KG1 (cell line): ENCODE results near the gene CFAP206.
A peak's percentile ranks its signal among the peaks of the same experiment; 100 is the strongest.
"Not testable (repeated sequence)": the region's sequence is repeated elsewhere in the genome, so short reads cannot be mapped to it uniquely, and the experiment has no call there.

Experiments used
- DNase-seq: peaks from one replicate; lab custom pipeline; 2025; lab: John Stamatoyannopoulos, UW

Gene CFAP206

DNA sequence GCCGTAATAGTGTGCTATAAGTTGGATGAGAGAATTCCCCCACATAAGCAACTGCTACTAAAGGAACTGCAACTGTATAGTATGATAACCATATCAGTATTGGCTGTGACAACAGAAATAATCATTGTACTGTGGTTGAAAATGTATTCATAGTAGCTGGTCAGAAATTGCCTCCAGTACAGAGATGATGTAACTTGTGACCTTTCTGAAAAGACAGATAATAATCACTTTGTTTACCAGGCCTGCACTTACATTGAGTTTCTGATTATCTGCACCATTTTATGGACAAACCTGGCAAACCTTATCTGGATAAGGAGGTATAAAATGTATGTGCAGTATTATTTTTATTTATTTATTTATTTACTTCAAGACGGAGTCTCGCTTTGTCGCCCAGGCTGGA is 19.0 kb downstream of the CFAP206 start:
- DNase-seq = no peak

DNA sequence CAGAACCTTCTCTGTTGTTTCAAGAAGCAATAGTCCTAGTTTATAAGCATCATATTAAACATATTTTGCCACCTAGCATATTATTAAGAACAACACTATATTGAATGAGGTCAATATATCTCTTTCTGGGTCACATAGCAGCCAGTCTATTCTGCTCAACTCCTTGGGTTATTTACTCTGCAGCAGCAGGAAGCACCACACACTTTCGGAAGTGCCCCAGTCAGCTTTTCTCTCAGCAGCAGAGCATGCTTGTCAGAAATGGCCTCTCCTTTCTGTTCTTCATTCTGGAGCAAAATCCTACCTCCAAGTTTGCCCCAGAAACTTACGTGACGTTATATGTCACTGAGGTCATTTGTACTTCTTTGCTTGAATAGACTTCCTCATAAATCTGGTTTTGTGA is 22.7 kb downstream of the CFAP206 start:
- DNase-seq = no peak

DNA sequence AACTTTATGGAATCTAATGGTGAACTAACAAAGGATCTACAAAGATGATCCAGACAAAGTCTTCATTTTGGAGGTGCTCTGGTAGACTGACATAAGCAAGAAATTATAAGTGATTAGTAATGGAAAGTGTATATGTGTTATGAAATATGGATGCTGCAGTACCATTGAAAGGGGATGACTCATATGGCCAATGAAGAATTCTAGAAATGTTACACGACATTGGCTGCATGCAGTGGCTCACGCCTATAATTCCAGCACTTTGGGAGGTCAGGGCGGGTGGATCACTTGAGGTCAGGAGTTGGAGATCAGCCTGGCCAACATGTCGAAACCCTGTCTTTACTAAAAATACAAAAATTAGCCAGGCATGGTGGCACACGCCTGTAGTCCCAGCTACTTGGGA is 23.5 kb downstream of the CFAP206 start:
- no peak for DNase-seq

DNA sequence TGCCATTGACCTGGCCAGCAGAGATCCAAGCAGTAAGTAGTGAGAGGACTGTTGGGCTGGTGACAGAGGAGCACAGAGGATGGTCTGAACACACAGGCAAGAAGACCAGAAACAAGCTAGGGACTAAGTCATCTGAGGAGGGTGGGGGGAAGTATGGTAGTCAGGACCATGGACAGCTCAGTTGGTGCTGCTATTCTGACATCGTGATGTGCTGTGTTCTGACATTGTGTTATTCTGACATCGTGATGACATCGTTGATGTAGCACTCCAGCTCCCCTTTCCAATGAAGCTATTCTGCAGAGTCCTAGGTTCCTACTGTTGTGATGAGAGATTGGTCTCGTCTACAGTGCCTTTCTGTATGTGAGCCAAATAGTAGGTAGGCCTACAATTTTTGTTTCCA is 28.7 kb downstream of the CFAP206 start:
- DNase-seq = peak; percentile 2

DNA sequence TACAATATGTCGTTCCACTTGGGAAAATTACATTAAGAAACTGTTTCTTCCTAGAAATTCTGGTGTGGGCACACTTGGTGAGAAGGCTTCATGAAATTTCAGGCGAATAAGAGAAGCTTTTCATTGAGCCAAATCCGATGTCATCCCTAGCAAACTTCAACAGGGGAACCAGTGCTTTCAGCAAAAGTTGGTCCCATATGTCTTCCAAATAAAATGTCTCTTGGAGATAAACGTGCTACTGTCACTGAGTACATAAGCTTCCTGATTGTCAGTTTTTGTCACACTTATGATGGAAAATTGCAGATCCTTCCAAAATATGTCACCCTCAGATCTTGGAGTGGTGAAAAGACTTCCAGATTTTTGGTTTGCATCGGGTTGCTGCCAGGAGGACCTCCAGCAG is 33.9 kb downstream of the CFAP206 start:
- no peak for DNase-seq

DNA sequence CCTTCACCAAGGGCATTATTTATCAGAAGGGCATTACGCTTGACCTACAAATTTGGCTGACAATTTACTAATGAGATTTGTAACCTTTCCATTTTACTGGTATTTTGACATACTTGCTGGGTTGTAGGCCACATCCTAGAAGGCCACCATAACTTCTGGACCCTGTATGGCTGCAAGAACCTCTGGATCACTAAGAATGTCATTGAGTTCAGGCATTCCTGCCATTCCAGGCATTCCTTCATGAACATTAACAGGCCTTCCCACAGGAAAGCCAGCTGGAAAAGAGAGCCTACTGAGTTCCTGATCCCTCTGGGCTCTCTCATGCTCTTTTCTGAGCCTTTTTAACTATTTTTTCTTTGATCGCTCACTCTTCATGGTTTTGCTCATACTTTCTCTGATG is 36.6 kb downstream of the CFAP206 start:
- DNase-seq = no peak

DNA sequence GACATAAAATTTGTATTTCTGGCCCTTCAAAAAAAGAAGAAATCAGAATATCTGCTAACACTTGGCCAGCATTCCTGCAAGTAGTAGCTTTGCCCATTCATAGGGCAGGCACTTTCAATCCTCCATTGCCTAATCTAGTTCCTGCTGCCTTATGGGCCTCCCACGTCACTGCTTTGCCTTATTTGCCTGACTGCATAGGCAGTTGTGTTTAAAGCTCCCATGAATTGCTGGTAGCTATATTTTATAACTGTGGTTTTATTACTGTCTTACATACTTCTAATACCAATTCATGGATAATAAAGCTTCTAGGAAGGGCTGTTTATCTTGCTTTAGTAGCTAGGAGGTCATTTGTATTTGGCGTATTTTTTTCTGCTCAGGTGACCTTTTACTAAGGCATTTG is 57.3 kb downstream of the CFAP206 start:
- DNase-seq = no peak

DNA sequence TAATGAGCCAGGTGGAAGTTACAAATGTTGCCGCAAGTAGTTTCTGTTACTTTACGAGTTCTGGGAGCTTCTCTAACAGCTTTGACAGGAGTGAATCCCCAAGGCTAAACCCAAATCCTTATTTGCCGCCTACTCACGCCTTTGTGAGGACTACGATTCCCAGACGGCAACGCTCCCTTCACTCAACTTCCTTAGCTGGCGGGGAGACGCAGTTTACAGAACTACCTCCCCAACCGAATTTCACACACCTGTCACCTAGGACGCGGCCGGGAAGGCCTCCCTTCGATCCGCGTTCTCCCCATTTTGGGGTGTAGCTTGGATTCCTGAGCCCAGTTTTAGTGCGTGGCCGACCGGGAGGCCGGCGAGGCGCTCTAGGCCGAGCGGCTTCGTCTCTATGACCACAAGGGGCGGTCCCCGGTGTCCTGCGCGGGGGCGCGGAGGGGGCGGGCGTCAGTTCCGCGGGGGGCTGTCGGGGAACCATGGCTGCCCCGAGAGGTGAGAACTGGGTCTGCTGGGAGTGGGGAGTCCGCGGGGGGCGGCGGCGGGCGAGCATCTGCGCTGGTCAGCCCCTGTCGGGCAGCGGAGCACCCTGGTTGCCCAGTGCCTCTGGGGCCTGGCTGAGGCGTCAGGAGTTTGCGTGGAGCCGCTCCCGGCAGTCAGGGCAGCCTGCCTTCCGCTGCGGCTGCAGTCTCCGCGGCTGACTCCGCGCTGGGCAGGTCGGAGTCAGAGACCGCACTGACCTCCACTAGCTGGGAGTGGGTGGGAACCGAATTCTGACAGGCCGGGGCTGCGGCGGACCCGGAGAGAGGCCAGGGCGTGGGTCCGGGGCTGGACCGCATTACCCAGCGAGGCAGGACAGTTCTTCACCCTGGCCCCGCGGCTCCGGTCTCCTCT is 65.0 kb downstream of the CFAP206 start, which contains the start of gene SLC35A1:
Gene SLC35A1 (plus strand): TSS at position 450 of the 894 bp plus-strand sequence. CDS start 30 bp downstream, at position 480.
- DNase-seq = peak; percentile 77

DNA sequence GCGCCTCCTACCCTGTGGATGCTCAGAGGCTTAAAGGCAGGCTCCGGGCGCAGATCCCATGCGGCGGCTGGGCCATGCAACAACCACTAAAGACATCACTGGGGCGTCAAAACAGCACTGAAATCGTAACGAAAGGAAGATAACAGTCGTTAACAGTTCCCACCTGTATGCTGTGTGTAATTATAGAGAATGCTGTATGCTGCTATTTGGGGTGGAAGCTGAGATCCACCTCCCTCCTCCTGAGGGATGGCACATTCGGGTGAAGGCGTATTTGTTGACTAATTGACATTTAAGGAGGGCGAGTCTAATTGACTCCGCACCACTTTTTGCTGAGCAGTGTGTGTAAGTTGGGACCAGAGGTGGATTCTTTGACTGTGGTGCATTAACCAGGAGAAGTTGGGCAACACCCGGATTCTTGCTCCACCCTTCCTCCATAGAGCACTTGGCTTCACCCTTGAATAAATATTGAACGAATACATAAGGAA is 65.7 kb downstream of the CFAP206 start:
- DNase-seq = peak; percentile 40

DNA sequence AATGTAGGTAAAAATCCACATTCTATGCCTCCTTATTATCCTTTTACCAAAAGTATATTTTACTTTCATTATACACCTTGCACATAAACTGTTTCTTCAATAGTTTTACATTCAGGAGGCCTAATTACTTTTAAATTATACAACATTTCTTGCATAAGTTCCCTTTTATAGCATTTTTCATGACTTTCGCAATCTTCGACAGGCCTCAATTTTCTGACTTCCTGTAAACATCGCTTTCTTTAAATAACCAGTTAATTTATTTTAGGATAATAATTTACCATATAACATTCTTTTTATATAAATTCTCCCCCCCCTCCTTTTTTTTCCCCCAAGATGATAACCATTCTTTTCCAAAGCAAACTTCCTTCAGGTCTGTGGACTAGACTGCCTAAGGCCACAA is 74.2 kb downstream of the CFAP206 start:
- DNase-seq = no peak

DNA sequence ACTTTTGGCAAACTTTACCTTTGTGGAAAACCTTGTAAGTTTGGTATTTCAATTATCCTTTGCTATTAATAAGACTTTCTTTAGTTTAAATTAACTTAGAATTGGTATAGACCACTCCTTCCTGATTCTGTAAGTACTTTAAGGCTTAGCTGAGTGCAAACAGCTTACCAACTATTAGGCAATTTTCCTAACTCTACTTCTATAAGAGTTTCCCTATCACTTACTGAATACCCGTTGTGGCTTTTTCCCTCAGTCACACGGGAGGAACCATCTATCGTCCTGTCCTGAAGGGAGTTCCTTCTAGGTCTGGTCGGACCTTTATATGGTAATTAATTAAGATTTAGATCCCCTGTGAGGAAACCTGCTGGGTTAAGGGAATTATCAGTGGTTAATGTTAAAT is 74.6 kb downstream of the CFAP206 start:
- DNase-seq = no peak

DNA sequence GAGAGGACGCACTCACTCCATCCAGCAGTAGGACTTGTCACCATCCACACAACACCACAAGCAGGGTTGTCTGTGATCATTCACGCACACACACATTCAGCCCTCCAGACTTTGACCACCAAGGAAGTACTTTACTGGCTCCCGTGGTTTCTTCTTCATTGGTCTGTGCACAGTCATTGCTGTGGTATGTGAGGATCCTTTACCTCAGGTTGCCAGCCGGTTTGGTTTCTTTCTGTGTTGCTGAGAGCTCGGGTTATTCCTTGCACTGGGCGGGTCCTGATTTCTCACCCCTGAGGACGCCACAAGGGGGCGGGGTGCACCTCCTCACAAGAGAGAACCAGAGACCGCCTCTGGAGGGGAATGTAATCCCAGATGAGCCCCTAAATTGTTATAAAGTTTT is 76.2 kb downstream of the CFAP206 start:
- no peak for DNase-seq

DNA sequence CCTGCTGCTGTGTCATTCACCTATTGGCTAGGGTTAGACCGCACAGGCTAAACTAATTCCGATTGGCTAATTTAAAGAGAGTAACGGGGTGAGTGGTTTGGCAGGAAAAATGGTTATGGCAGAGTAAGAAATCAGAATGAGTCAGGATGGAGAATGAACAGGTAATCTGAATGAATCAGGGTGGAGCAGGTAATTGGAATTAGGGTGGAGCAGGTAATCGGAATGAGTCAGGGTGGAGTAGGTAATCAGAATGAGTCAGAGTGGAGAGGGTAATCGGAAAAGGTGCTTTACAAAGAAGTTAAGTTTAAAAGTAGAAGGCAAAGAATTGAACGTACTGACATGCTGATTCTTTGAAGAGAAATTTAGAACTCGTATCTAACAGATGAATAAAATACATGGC is 76.7 kb downstream of the CFAP206 start:
- no peak for DNase-seq

DNA sequence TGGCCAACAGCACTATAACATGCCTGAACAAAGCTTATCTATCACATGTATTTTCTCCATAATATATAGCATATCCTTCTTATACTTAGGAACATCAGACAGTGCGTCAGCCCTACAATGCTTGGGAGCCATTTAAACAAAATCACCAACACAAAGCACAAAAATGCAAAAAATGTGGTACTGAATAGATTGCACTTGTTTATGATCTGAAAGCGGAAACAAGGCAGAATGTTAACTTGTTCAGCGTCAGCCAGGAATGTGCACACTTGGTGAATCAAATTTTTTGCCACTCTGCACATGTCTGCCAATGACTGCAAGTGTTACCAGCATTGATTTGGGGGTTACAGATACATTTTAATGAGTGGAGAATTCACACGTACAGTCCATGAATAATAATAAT is 79.8 kb downstream of the CFAP206 start:
- no peak for DNase-seq

DNA sequence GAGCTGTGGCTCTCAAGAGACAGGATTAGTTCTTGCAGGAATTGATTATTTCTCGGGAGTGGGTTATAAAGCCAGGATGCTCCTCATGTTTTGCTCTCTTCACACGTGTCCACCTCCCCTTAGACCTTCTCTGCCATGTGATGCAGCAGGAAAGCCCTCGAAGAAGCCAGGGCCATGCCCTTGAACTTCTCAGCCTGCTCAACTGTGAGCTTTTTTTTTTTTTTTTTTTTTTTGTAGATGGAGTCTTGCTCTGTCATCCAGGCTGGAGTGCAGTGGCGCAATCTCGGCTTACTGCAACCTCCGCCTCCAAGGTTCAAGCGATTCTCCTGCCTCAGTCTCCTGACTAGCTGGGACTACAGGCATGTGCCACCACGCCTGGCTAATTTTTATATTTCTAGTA is 81.6 kb downstream of the CFAP206 start:
- DNase-seq = not testable (repeated sequence)

DNA sequence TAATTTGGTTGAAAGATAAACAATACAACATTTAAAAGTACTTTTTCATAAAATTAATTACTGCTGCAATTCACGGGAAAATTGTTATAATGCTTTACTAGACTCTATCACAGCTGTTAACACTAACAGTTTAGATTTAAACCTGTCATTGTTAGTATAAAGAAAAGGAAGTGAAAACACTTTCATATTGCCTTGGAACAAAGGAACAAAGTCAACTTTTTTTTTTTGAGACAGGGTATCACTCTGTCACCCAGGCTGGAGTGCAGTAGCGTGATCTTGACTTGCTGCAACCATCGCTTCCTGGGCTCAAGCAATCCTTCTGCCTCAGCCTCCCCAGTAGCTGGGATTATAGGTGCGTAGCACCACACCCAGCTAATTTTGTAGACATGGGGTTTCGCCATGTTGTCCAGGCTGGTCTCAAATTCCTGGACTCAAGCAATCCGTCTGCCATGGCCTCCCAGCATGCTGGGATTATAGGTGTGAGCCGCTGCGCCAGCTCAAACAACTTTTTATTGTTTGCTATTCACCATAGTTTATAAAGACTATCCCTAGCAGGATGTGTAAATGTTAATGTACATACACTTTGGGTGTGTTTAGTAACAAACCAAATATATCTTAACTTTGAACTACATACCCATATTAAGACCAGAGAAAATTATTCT is 87.1 kb downstream of the CFAP206 start:
- DNase-seq = no peak

DNA sequence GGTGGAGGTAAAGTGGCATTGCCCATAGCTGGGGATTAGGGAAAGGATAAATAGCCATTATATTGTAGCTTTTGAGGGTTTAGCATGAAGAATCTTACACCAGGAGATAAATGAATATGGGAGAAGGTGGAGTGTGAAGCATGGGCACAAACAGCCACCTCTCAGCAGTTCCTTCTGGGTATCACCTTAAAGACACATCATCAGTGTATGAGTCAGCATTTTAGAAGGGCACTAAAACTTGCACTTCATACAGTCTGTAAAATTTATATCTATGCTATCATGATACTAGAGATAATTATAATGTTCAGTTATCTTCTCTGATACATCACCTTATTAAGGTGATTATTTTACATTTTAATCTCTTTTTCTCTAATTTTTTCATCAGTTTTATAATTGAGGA is 90.3 kb downstream of the CFAP206 start:
- no peak for DNase-seq

DNA sequence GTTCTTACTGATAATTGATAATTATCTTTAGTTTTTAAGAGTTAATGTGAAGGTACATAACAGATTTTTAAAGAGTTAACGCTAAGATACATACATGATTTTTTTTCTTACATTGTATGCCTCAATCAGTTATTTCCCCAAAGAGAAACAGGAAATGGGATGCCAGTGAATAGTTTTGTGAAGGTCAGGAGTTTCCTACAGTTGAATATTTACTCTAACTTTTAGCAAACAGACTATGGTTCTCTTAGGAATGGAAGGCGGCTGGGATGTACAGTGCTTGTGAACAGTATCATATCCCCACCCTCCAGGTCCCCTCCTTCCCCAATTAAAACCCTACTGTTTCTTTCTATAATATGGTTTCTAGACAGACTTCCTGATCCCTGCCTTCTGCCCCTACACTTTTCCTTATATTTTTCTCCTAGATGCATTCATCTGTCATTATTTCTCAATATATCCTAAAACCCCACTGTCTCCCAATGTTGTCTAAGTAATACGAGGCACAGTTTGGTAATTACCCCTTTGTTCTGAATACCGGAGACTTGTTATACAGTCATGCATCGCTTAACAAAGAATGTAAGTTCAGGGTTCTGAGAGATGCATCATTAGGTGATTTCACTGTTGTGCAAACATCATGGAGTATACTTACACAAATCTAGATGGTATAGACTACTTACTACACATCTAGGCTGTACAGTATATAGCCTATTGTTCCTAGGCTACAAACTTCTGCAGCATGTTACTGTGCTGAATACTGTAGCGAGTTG is 94.2 kb downstream of the CFAP206 start:
- no peak for DNase-seq

DNA sequence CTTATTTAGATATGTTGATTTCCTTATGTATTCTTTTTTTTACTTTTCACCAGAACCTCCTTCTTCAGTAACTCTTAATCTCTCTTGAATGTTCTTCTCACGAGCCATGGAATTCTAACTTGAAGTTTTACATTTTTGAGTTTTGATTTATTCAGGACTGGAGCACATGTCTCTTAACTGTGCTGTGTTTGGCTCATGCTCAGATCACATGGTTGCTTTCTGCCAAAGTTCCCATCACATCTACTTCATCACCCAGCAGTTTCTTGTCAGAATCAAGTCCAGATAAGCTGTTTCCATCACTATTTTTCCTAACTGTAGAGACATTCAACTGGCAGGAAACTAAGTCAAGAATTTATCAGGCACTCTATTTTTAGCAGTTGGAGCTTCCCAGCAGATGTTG is 96.7 kb downstream of the CFAP206 start:
- DNase-seq = no peak
